ENCODE results near the gene OR6K2.

OR6K2 gene, protein sequence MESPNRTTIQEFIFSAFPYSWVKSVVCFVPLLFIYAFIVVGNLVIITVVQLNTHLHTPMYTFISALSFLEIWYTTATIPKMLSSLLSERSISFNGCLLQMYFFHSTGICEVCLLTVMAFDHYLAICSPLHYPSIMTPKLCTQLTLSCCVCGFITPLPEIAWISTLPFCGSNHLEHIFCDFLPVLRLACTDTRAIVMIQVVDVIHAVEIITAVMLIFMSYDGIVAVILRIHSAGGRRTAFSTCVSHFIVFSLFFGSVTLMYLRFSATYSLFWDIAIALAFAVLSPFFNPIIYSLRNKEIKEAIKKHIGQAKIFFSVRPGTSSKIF

GRCh38 chr1:158700552-158700951, at the start of gene OR6K2:
Gene OR6K2 (minus strand): TSS chr1:158700652. CDS start chr1:158700652, 0 bp downstream.
- Mint-ChIP-seq H3K9me3 (no peaks in the 10 kb centered on the region), H3K27ac (no peak within 1 kb of the TSS), H3K4me3 (no peak within 1 kb of the TSS), H3K27me3 (ENCODE audit: low read depth, poor library complexity) (peaks cover 3% of the 10 kb centered on the region), H3K36me3 (ENCODE audit: low read depth) (no peaks in the 10 kb centered on the region), H3K4me1 (no peaks in the 10 kb centered on the region)
- DNase-seq: no peak
- TF ChIP-seq, protein P1, sequence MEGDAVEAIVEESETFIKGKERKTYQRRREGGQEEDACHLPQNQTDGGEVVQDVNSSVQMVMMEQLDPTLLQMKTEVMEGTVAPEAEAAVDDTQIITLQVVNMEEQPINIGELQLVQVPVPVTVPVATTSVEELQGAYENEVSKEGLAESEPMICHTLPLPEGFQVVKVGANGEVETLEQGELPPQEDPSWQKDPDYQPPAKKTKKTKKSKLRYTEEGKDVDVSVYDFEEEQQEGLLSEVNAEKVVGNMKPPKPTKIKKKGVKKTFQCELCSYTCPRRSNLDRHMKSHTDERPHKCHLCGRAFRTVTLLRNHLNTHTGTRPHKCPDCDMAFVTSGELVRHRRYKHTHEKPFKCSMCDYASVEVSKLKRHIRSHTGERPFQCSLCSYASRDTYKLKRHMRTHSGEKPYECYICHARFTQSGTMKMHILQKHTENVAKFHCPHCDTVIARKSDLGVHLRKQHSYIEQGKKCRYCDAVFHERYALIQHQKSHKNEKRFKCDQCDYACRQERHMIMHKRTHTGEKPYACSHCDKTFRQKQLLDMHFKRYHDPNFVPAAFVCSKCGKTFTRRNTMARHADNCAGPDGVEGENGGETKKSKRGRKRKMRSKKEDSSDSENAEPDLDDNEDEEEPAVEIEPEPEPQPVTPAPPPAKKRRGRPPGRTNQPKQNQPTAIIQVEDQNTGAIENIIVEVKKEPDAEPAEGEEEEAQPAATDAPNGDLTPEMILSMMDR (IDR thresholded peaks at IDR 0.05): no peak

GRCh38 chr1:158735848-158736247, 35.4 kb upstream of the OR6K2 start:
- Mint-ChIP-seq H3K36me3 (ENCODE audit: low read depth) (no peaks in the 10 kb centered on the region), H3K4me1 (no peaks in the 10 kb centered on the region), H3K4me3 (no peak overlapping the region), H3K9me3 (no peaks in the 10 kb centered on the region), H3K27ac (no peak overlapping the region), H3K27me3 (ENCODE audit: low read depth, poor library complexity) (peaks cover 4% of the 10 kb centered on the region)
- TF ChIP-seq, protein P1 (IDR thresholded peaks at IDR 0.05): no peak
- no peak for DNase-seq

GRCh38 chr1:158732524-158732923, 32.1 kb upstream of the OR6K2 start:
- Mint-ChIP-seq H3K4me1 (no peaks in the 10 kb centered on the region), H3K9me3 (no peaks in the 10 kb centered on the region), H3K27me3 (ENCODE audit: low read depth, poor library complexity) (no peaks in the 10 kb centered on the region), H3K4me3 (no peak overlapping the region), H3K27ac (no peak overlapping the region), H3K36me3 (ENCODE audit: low read depth) (no peaks in the 10 kb centered on the region)
- no peak for DNase-seq
- TF ChIP-seq, protein P1 (IDR thresholded peaks at IDR 0.05): no peak

DNA sequence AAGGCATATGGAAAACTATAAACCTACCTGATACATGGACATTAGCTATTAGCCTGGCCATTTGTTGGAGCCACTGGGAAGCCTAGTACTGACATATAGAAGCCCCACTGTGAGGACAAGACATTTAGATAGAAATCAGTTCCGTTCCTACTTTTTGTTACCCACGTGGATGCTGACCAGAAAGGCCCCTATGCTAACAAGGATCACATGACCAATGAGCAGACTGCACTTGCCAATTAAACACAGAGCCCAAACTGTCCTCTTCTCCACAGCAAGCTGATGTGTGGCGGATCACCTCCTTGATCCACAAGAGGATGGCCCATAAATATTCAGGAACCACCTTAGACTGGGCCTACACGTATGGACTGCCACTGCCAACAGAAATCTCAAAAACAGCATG, 31.3 kb upstream of the OR6K2 start:
- Mint-ChIP-seq H3K27me3 (ENCODE audit: low read depth, poor library complexity) (no peaks in the 10 kb centered on the region), H3K4me1 (no peaks in the 10 kb centered on the region), H3K27ac (no peak overlapping the region), H3K9me3 (no peaks in the 10 kb centered on the region), H3K36me3 (ENCODE audit: low read depth) (no peaks in the 10 kb centered on the region), H3K4me3 (no peak overlapping the region)
- DNase-seq: no peak
- TF ChIP-seq, protein P1 (IDR thresholded peaks at IDR 0.05): no peak

DNA sequence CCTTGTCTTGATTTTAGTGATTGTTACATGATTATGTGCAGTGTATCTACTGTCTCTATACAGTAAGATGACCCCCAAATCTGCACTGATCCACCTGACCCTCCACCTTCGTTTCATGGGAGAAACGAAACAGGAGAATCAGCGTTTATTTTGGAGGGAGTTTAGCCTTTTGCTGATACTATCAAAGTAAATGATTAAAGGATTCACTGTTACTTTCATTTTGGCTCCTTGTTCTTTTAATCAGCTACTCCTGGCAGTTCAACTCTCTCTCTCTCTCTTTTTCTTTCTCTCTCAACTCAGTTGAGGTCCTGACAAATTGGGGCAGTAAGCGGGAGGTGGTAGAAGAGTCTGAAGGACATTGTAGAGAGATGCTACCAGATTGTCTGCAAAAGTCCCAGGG, 30.0 kb upstream of the OR6K2 start:
- Mint-ChIP-seq H3K4me1 (no peaks in the 10 kb centered on the region), H3K27me3 (ENCODE audit: low read depth, poor library complexity) (no peaks in the 10 kb centered on the region), H3K27ac (no peak overlapping the region), H3K9me3 (no peaks in the 10 kb centered on the region), H3K4me3 (no peak overlapping the region), H3K36me3 (ENCODE audit: low read depth) (no peaks in the 10 kb centered on the region)
- no peak for DNase-seq
- TF ChIP-seq, protein P1 (IDR thresholded peaks at IDR 0.05): no peak
